ENCODE measurements around the gene PPDPF. TPM values are rescaled to one million over a fixed set of nuclear protein-coding genes. Genes with fewer than 3 reads are reported as not detected.

PPDPF gene
- total RNA-seq: 52.2 and 85.4 TPM in 2 replicates

DNA sequence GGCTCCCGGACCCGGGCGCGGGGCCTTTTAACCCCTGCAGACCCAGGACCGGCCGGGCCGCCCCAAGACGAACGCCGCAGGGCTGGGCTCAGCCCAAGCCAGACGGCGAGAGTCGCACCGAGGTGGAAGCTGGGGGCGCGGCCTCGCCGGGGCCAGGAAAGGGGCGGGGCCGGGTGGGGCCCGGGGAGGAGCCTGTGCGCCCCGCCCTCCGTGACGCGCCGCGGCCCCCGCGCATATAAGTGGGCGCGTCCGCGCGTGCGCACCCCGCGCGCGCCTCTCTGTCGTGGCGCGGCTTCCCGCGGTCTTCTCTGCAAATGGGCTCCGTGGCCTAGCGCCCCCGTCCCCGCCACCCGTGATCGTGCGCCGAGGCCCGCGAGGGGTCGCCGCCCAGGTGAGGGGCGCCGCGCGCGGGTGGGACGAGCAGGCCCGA is at the start of gene PPDPF:
TSS of gene PPDPF (plus strand) at position 262 of the 430 bp plus-strand sequence. CDS start 544 bp downstream, outside the sequence.
- H3K79me2 ChIP-seq (ENCODE audit: insufficient read depth, low read length): peaks cover 14% of the 10 kb centered on the region
- TF ChIP-seq CTCF (IDR thresholded peaks at IDR 0.05; ENCODE audit: extremely low read depth, low read depth, low read length): no peak
- peak within 1 kb of the TSS; percentile 90 for H3K4me3 ChIP-seq (ENCODE audit: insufficient read depth, low read length)
- no peaks in the 10 kb centered on the region for H3K9me3 ChIP-seq (ENCODE audit: low read depth, low read length)
- peaks cover 15% of the 10 kb centered on the region for H3K4me1 ChIP-seq (ENCODE audit: insufficient read depth, low read length)
- peaks cover 31% of the 10 kb centered on the region for H4K20me1 ChIP-seq (ENCODE audit: insufficient read depth, low read length)
- H3K27me3 ChIP-seq (ENCODE audit: insufficient read depth, low read length): peaks cover 4% of the 10 kb centered on the region
- H3K27ac ChIP-seq (ENCODE audit: low read depth, low read length): peak within 1 kb of the TSS; percentile 71
- peak within 1 kb of the TSS; percentile 71 for H2AFZ ChIP-seq (ENCODE audit: low read length)
- peak within 1 kb of the TSS; percentile 95 for H3K4me2 ChIP-seq (ENCODE audit: insufficient read depth, low read length)
- peaks cover 19% of the 10 kb centered on the region for H3K36me3 ChIP-seq (ENCODE audit: insufficient read depth, low read length)
- peak; percentile 100 for DNase-seq (ENCODE audit: insufficient read length, low spot score, missing footprints)

DNA sequence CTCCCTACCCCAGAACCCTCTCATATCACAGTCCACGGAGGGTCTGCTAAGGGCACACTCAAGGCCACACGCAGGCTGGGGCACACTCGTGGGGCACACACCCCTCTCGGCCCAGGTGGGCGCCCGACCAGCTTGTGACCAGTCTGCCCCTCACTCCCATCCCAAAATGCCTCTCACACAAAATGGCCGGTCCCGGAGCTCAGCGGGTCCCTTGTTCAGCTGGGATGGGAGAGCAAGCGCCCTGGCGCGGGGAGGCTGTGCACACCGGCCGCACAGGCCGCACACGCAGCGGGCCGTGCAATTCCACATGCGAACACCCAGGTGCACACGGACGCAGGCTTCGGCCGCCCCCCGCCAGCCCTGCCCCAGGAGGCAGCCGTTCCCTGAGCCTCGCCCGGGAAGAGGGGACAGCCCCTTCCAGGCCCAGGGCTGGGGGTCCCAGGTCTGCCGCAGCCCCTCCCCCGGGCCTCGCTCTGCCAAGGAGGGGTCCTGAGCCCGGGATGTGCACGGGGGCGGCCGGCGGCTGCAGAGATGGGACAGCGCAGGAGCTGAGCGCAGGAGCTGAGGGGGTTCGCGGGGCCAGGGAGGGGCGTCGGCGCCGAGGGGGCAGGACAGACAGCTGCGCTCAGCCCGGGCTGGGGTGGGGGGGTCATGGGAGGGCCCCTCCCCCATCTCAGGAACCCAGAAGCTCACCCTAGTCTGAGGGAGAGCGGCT is 49.4 kb upstream of the PPDPF start:
- Histone ChIP-seq H3K4me1 (ENCODE audit: insufficient read depth, low read length) (no peaks in the 10 kb centered on the region), H3K79me2 (ENCODE audit: insufficient read depth, low read length) (no peaks in the 10 kb centered on the region), H3K4me2 (ENCODE audit: insufficient read depth, low read length) (no peak overlapping the region), H3K9me3 (ENCODE audit: low read depth, low read length) (no peaks in the 10 kb centered on the region), H3K4me3 (ENCODE audit: insufficient read depth, low read length) (no peak overlapping the region), H3K27ac (ENCODE audit: low read depth, low read length) (no peak overlapping the region), H2AFZ (ENCODE audit: low read length) (no peak overlapping the region), H3K36me3 (ENCODE audit: insufficient read depth, low read length) (no peaks in the 10 kb centered on the region), H3K27me3 (ENCODE audit: insufficient read depth, low read length) (peaks cover 38% of the 10 kb centered on the region), H4K20me1 (ENCODE audit: insufficient read depth, low read length) (no peaks in the 10 kb centered on the region)
- TF ChIP-seq CTCF (IDR thresholded peaks at IDR 0.05; ENCODE audit: extremely low read depth, low read depth, low read length): no peak
- DNase-seq (ENCODE audit: insufficient read length, low spot score, missing footprints): no peak

DNA sequence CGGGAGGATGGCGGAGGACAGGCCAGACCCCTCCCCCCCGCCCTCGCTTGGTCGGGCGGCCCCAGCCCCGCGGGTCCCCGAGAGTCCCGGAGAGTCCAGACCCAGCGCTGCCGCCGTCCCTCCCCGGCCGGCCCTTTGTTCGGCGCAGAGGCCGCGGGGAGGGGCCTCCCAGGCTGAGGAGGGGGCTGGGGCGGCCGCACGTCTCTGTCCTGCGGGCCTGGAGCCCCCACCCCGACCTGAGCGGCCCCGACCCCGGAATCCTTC is 48.9 kb upstream of the PPDPF start:
- Histone ChIP-seq H3K36me3 (ENCODE audit: insufficient read depth, low read length) (no peaks in the 10 kb centered on the region), H3K9me3 (ENCODE audit: low read depth, low read length) (no peaks in the 10 kb centered on the region), H3K4me3 (ENCODE audit: insufficient read depth, low read length) (no peak overlapping the region), H3K27me3 (ENCODE audit: insufficient read depth, low read length) (peaks cover 38% of the 10 kb centered on the region), H3K4me1 (ENCODE audit: insufficient read depth, low read length) (no peaks in the 10 kb centered on the region), H3K4me2 (ENCODE audit: insufficient read depth, low read length) (no peak overlapping the region), H4K20me1 (ENCODE audit: insufficient read depth, low read length) (no peaks in the 10 kb centered on the region), H2AFZ (ENCODE audit: low read length) (no peak overlapping the region), H3K27ac (ENCODE audit: low read depth, low read length) (no peak overlapping the region), H3K79me2 (ENCODE audit: insufficient read depth, low read length) (no peaks in the 10 kb centered on the region)
- TF ChIP-seq CTCF (IDR thresholded peaks at IDR 0.05; ENCODE audit: extremely low read depth, low read depth, low read length): no peak
- DNase-seq (ENCODE audit: insufficient read length, low spot score, missing footprints): no peak

DNA sequence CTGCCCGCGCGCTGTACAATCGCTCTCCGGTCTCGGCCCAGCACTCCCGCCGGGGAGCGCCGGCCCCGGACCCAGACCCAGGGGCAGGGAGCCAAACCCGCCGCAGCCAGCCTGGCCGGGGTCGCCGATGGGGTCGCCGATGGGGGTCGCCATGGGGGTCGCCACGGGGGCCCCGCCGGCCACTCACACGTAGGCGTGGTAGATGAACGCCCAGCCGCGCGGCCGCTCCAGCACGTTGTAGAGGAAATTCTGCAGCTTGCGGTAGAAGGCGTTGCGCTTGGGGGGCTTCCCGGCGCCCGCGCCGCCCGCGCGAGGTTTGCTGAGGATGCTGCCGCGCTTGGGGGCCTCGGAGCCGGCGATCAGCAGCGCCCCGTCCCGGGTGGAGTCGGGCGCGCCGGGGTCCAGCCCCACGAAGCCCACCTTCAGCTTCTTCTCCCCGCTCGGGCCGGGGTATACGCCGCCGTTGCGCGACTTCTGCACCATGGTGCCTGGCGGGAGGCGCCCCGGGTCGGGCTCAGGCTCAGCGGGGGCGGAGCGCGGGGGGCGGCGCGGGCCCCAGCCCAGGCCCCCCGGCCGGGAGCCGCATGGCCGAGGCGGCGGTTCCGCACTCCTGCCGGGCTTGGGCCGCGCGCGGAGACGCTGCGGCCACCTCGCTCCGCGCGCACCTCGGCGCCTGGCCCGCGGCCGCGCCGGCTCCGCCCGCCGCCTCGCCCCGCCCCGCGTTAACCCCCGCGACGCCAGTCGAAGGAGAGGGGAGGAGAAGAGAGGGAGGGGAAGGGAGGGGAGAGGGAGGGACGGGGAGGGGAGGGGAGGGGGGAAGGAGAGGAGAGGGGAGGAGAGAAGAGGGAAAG is 48.4 kb upstream of the PPDPF start, which contains the start of gene KCNQ2:
TSS of gene KCNQ2 (minus strand) at position 675 of the 851 bp plus-strand sequence. CDS start at position 483, 192 bp downstream.
- H3K27ac ChIP-seq (ENCODE audit: low read depth, low read length): no peak within 1 kb of the TSS
- H3K27me3 ChIP-seq (ENCODE audit: insufficient read depth, low read length): peaks cover 39% of the 10 kb centered on the region
- H3K36me3 ChIP-seq (ENCODE audit: insufficient read depth, low read length): no peaks in the 10 kb centered on the region
- no peak within 1 kb of the TSS for H3K4me3 ChIP-seq (ENCODE audit: insufficient read depth, low read length)
- no peak for TF ChIP-seq CTCF (IDR thresholded peaks at IDR 0.05; ENCODE audit: extremely low read depth, low read depth, low read length)
- no peak within 1 kb of the TSS for H2AFZ ChIP-seq (ENCODE audit: low read length)
- no peak for DNase-seq (ENCODE audit: insufficient read length, low spot score, missing footprints)
- no peaks in the 10 kb centered on the region for H4K20me1 ChIP-seq (ENCODE audit: insufficient read depth, low read length)
- H3K4me2 ChIP-seq (ENCODE audit: insufficient read depth, low read length): no peak within 1 kb of the TSS
- no peaks in the 10 kb centered on the region for H3K79me2 ChIP-seq (ENCODE audit: insufficient read depth, low read length)
- no peaks in the 10 kb centered on the region for H3K4me1 ChIP-seq (ENCODE audit: insufficient read depth, low read length)
- H3K9me3 ChIP-seq (ENCODE audit: low read depth, low read length): no peaks in the 10 kb centered on the region

Measured in osteoblast (primary cell).